GM21423 (cell line): ENCODE measurements around the gene REEP6.
A peak's percentile ranks its signal among the peaks of the same experiment; 100 is the strongest.

Source experiments
- ATAC-seq: cut with Tn5 transposase; IDR thresholded peaks from one replicate; pipeline ENCODE4 v1.9.1; 2021; ENCODE audit warnings: mild to moderate bottlenecking, moderate library complexity; ENCODE audit not compliant: unreplicated experiment

Gene REEP6

DNA sequence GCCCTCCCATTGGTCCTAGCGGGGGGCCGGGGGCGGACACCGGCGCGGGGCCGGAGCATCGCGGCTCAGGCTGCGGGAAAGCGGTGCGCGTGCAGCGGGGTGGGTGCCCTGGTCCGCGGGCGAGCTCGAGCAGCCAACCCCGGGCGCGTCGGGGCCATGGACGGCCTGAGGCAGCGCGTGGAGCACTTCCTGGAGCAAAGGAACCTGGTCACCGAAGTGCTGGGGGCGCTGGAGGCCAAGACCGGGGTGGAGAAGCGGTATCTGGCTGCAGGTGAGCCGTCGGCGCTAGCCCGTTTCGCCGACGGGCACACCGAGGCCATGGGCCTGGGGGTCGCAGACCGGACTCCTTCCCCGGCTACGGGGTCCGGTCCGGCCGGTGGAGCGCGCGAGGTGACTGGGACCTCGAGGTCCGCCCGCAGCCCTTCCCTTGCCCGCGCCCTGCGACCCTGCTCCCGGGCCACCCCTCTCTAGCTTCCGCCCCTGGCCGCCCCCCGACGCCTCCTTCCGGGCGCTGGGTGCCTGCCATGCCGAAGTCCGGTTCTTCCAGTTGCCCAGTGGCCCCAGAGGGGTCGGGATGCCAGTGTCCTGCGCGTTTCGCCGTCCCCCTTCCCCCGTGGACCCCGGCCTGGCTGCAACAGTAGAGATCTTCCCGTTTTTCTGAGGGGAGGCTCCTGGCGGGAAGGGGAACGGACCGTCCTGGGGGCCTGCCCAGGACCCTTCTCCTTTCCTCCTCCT lies at the start of gene REEP6:
REEP6 (plus strand) TSS at position 68 of the 735 bp plus-strand sequence; CDS start at position 157, 89 bp downstream.
- no peak for ATAC-seq

DNA sequence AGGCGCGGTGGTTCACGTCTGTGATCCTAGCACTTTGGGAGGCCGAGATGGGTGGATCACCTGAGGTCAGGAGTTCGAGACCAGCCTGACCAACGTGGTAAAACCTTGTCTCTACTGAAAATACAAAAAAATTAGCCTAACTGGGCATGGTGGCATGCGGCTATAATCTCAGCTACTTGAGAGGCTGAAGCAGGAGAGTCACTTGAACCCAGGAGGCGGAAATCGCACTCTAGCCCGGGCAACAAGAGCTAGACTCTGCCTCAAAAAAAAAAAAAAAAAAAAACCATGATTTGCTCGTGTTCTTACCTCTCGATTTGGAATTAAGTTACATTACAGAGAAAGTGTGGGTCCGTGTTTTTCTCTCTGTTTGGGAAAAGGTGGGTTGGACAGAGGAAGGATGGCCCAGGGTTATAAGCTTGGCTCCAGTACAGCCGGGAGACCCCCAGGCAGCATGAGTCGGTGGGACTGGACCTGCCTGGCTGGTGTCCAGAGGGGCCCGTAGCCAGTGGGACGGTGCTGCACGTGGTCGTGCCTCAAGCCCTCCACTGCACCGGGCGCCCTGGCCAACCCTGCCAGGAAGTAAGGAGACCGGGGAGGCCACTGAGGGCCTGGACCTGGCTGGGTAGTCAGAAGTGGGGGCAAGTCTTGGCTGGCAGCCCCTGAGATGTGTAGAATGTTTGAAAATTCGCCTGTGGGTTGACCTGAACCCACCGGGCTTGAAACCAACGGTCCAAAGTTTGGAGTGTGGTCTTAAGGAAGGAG lies 49.1 kb upstream of the REEP6 start:
- ATAC-seq, result no peak

DNA sequence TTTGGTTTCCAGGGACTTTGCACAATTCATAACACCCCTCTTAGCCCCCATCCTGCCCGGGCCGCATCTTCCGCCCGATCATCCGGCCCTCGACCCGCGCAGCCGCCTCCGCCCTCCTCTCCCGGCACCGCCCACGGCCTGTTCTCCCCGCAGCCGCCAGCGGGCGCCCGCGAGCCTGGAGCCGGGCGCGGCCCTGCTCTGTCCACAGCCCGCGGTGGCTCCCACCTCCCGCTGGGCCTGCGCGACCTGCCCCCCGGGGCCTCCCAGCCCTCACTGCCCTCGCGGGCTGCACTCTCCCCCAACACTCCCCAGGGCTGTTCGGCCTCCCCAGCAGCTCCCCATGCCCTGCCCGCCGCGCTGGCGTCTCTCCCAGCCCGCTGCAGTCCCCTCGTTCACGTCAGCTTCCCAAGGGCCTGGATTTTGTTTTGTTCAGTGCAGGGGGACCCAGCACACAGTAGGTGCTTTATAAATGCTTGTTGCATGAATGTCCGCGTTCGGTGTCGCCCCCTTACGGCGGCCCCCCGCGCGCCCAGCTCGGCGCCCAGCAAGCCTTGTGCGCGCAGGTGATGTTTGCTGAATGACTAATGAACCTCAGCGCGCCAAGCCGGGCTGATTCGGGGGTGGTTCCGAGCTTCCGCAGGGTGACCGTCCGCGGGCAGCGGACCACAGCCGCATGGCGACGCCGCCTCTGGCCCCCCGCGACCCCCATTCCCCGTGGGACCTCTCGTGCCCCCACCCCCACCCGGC lies 45.6 kb upstream of the REEP6 start:
- peak; percentile 74 for ATAC-seq

- ATAC-seq, result no peak
Observed at GRCh38 chr19:1445932-1446712, 44.9 kb upstream of the REEP6 start.

DNA sequence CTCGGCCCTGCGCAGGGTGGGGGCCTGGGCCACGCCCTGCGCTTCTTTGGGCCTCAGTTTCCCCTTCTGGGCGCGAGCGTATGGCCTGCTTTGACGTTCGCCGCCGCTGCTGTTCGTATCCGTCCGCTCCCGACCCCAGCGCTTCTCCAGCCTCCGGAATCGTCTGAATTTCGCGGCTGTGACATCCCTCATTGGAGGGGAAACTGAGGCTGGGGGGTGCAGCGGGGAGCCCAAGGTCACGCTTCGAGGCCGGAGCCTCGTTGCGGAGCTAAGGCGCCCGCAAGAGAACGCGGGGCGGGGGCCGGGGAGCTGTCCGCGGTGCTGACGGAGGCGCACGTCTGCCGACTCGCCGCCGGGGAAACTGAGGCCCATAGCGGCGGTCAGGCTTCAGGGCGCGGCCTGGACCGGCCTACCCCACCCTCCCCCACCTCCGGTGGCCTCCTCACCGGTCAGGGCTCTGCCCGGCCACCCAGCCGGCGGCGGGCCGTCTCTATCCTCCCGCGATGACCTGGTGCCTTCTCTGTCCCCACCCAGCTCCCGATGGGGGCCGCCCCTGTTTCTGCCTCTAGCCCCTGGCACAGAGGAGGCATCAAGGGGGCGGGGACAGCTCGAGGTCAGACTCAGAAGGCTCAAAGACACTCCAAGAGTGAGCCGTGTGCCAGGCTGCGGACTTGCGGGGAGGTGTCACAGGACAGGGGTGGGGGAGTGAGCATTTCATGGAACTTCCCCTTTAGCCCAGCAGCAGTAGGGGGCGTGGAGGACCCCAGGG lies 44.1 kb upstream of the REEP6 start:
- no peak for ATAC-seq

DNA sequence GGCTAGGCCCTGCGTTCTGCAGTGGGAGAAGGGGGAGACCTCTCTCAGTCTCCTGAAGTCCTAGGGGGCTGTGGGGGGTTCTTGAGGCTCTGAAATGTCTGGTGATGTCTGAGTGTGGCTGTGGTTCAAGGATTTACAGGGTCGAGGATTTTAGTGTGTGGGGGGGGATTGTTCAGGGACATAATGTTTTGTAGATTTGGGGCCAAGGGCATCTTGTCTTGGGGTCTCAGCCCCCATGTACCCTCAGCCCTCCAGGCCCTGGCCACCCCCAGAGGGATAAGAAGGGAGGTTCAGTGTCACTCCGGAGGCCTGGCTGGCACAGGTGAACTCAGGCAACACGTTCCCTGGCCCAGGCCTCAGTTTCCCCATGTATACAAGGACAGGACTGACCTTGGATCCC lies 43.5 kb upstream of the REEP6 start:
- ATAC-seq, result no peak

- no peak for ATAC-seq
Observed at GRCh38 chr19:1447944-1448343, 43.0 kb upstream of the REEP6 start.

DNA sequence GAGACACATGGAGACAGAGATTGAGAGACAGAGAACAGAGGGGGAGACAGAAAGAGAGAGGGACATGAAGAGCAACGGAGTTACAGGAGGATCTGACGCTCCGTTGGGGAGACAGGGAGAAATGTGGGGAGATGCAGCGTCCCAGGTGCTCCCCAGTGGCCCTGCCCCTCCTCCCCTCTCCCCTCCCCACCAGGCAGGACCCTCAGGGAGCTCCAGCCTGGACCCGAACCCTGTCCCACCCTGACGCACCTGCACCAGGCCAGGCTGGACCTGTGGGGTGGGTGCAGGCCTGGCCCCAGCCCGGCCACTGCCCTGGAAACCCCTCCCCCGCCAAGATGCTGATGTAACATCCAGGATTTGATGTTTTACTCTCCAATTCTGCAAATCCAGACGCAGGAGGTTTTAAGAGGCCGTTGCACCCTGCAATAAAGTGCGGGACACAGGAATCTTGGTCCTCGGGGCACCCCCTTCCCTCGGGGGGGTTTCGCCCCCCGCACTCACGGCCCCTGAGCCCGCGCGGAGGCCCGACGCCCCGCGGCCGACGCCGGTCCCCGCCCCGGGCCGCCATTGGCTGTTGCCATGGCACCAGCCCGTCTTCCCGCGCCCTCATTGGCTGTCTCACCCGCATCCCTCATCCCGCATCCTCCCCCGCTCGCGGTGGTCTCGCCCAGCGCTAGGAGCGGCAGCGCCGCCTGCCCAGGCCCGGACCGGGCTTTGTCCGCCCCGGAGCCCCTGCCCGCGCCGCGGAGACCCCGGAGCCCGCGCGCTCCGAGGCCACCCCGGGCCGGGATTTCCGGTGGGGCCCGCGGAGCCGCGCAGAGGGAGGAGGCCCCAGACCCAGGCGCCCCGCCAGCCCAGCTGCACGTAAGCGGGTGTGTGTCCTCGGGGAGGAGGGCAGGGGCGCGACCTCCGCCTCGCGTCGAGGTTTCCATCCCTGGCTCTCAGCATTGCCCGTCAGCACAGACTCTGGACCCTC lies 41.2 kb upstream of the REEP6 start, which contains the start of gene APC2:
APC2 (plus strand) TSS at position 655 of the 976 bp plus-strand sequence. CDS start 2,881 bp downstream, outside the sequence.
- no peak for ATAC-seq

DNA sequence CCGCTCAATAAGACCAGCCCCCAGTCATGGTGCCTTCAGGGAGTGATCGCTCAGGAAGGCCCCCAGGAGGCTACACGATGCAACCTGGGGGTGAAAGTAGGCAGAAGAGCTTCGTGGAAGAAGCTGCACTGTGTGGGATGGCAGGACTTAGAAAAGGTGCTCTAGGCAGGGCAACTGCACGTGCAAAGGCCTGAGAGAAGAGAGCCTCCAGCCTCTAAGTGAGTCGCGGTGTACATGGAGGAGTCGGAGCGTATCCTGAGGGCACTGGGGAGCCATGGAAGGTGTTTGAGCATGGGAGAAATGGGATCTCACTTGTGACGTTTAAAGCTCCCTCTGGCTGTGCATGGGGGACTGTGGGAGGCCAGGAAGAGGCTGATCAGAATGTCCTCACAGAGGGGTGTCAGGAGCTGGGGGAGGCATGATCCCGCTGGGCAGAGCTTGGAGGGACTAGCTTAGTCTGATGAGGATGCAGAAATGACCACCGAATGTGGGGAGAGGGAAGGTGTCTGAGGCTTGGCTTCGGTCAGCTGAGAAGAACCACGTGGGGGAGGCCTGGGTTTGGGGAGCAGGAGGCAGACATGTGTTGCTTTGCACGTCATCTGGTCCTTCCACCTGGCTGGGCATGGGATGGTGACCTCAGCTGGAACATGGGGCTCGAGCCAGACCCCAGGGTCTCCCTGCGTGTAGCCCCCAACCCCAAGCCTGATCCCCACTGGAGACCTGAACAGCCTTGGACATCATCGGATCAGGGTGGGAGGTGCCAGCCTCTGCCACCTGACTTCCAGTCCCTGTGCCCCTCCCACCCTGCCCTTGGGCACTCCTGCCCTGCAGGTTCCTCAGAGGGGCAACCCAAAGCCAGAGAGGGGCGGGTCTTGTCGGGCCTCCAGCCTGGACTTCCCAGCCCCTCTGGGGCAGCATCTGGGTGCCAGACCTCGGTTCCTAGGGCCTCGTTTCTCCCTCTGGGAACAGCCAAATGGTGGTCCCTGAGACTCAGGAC lies 39.9 kb upstream of the REEP6 start:
- ATAC-seq, result no peak

GRCh38 chr19:1451916-1452801 lies 38.8 kb upstream of the REEP6 start:
- ATAC-seq, result no peak

- no peak for ATAC-seq
Observed at GRCh38 chr19:1452802-1453524, 38.0 kb upstream of the REEP6 start.

DNA sequence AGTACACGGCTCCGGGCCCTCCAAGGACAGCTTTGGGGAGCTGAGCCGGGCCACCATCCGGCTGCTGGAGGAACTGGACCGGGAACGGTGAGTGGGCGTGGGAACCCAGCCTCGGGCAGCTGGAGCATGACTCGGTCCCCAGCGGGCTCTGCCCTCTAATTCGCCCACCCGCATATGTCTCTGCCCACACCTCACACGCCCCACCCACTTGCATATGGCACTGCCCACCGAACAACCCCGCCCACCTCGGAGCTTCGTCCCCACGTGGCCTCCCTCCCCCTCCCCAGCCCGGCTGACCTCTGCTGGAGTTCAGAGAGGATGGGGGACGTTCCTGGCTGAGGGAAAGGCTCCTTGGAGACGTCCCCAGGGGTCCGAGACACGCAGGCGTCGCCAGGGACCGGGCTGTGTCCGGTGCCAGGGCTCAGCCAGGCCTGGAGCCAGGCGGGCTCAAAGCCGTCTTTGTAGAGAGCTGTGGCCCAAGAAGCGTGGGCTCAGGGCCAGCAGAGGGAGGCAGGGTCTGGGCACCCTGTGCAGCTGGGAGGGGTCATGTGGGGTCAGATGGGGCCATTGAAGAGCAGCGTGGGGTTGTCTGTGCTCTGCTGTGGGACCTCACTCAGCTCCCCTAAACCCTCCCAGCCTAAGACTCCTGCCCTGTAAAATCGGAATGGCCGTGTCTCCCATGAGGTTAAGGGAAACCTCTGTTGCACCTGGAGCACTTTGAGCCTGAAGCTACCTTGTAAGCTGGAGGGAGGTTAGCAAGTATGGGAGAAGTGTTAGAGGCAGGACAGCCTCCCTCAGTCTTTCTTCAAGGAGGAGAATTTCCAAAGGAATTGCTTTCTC lies 37.2 kb upstream of the REEP6 start:
- no peak for ATAC-seq

GRCh38 chr19:1455002-1455335 lies 36.0 kb upstream of the REEP6 start:
- ATAC-seq, result no peak

GRCh38 chr19:1455336-1456120 lies 35.5 kb upstream of the REEP6 start:
- ATAC-seq, result no peak
